GM19099 (cell line): ENCODE measurements around the gene CXXC1.

ENCODE experiments used
- POLR2A ChIP-seq: IDR thresholded peaks from 3 replicates; pipeline ENCODE4 v1.6.1; 2011; ENCODE audit warnings: low read depth; ENCODE audit not compliant: insufficient read length; ENCODE audit errors: extremely low read depth

CXXC1 gene

DNA sequence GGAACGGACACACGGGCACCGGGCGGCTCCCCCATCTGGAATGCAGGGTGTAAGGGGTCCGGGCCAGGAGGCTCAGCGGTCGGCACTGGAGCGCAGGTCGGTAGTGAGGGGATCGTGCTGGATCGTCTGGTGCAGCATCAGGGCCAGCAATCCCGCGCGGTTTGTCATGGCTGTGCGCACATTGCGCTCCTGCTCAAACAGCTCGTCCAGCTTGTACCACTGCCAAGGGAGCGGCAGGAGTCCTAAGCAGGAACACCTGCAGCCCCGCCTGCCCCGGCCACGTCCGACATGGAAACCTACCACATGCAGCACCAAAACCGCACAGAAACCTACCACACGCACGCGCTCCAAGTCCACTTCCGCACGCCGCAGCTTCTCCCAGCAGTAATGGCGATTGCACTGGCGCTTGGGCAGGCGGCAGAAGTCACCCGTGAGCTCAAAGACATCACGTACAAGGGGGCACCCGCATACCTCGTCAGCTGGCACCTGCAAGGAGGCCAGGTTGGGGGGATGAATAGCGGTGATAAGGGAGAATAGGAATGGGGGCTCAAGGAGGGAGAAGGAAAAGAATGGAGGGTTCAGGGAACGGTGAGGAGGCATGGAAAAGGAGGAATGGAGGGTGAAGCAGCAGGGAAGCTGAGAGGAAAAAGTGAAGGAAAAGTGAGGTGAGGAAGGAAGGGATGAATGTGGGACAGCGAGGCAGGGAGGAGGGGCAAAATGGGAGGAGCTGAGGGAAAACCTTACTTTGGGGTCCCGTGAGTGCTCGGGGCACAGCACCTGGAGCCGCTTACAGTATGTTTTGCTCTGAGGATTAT, 4.8 kb downstream of the CXXC1 start:
- TF ChIP-seq POLR2A, result no peak

DNA sequence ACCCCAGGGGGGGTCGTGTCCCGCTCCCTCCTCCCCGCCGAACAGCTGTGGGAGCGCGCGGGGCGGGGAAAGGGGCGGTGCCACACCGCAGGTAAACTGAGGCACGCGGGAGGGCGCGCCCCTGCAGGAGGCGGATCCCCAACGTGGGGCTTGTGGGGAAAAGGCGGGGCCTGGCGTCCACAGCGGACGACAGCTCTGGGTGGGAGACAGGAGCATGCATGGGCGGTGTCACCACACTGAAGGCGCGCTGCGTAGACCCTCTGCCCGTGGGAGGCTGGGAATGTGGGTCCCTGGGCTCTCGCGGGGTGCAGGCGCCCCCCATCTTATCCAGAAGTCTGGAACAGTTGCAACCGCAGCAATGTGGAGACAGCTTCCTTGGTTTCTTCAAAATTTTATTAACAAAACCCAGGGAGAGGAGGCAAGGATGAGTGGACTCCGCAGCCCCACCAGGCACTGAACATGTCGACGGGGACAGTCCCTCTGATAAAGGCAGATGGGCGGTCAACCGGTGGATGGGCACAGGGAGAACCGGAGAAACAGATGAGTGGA, 5.4 kb downstream of the CXXC1 start:
- TF ChIP-seq POLR2A, result no peak

DNA sequence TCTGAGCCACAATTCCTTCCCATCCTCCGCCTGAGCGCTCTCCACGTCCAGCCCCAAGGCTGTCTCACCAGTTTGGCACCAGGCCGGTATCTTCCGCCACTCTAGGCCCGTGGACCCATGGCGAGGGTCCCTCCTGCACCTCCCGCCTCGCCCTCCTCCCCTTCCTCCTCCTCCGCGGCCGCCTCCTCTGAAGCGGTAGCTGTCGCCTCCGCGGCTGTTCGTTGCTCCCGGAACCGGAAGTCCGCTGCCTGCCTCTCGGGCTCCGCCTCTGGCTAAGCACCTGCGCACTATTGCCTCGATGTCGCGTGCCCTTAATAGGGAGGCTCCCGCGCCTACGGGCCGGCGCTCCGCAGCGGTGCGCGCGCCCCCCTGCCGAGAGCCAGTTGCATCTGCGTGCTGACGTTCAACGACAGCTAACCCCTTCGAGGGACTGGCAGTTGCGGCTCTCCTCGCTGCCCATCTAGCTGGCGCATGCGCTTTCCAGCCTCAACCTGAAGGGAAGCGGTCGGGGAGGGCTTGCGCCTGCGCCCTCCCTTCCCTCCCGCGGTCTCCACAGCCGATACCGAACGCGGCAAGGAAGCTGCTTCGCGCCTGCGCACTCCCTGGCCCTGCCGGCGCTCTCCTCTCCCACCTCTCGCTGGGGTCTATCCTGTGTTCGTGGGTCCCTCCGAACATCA, 6.1 kb downstream of the CXXC1 start, which contains the start of gene MBD1:
Gene MBD1 (minus strand): TSS at position 229 of the 677 bp plus-strand sequence. CDS start 1,531 bp downstream, outside the sequence.
- peak; percentile 92 for TF ChIP-seq POLR2A

DNA sequence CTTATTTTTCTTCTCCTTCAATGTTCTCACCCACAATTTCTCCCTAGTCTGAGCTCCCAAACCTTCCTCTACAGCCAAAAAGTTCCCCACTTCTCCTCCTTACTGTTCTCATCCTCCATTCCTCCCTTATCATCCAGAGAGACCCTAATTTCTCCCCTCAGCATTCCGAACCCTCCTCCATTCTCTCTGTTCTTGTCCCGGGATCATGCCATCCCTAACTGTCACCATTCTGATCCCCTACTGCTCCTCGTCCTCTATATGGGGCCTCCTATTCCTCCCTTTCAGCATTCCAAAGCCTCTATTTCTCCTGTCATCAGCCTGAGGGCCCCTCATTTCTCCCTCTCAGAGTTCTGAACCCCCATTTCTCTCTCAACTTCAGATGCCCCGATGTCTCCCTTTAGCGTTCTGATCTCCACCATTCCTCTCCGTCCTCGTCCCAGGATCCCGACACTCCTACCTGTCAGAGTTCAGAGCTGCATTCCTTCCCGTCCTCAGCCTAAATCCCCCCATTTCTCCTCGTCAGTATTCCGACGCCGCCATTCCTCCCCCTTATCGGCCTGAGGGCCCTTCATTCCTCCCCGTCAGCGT, 6.7 kb downstream of the CXXC1 start:
- no peak for TF ChIP-seq POLR2A

GRCh38 chr18:50279752-50280151, 7.7 kb downstream of the CXXC1 start:
- TF ChIP-seq POLR2A, result no peak

DNA sequence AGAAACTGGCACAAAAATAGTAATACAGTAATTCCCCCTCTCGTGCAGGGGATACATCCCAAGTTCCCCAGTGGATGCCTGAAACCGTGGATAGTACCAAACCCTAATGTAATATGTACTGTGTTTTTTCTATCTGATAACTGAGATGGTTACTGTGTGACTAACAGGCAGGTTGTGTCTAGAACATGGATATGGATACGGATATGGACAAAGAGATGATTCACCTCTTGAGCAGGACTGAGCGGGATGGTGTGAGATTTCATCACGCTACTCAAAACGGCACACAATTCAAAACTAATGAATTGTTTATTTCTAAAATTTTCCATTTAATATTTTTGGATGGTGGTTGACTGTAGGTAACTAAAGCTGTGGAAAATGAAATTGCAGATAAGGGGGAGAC, 9.6 kb downstream of the CXXC1 start:
- TF ChIP-seq POLR2A, result no peak

- TF ChIP-seq POLR2A, result no peak
Measured at GRCh38 chr18:50276452-50276851, 11.0 kb downstream of the CXXC1 start.

- no peak for TF ChIP-seq POLR2A
Measured at GRCh38 chr18:50275503-50276036, 11.9 kb downstream of the CXXC1 start.

DNA sequence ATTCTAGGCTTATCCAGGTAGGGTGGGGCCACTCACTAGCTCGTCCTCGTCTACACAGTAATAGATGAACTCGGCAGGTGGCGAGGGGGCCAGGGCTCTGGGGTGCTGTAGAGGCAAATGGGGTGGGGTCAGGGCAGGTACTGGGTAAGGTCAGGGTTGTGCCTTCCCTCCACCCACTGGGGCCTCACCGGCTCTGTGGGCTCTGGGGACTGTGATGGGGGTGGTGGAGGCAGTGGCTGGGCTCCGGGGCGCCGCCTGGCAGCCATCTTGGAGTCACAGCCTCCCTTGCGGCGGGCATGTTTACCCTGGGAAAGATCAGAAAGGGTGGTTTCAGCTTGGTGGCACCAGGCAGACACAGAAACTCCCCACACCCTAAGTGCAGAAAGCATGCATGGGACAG, 12.6 kb downstream of the CXXC1 start:
- TF ChIP-seq POLR2A, result no peak

DNA sequence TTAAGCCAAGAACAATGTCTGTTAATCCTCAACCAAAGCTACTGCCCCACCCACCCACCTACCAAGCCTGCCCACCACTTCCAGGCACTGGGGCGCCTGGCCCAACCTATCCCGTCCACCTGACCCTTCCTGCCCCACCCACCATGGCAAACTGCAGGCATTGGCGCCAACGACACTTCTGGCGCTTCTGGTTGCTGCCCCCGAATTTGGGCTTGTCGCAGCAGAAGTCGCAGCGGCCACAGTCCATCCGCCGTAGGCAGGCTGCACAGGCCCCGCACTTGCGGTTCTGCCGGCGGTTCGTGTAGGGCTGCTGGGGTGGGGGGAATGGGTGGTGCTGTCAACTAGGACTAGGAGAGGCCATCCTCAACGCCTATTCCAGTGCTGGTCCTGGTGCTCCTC, 13.4 kb downstream of the CXXC1 start:
- TF ChIP-seq POLR2A, result no peak

DNA sequence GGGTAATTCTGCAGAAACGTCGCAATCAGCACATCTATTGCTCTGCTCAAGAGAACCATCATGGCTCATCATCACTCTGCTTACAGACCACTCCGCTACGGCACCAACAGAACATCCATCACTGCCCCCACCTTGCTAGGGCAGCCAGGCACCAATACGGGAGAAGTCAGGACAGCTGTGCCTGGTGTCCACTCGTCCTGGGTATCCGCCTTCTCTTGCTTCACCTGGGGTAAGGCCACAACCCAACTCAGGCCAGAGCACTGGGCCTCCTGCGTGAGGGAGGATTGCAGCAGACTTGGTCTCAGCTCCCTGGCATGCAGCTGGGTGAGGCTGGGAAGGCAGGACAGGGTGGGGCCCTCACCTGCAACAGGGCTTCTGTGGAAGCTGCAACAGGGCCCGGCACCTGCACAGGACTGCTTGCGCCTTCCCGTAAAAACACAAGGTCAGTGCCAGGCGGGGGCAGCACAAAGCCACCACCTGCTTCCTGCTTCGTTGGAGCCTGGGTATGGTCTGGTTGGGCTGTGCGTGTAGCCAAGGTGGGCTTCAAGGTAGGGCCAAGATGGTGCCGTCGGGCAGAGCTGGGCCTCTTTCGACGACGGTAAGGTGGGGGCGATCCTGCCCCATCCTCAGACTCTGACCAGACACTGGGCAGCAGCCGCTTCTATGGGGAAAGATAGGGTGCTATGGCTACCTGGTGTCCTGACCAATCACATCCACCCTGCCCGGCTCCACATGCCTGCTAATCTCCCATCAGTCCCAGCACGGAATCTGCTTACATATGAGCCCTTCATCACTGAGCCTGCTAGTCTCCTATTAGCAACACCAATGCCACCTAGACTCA, 14.1 kb downstream of the CXXC1 start:
- TF ChIP-seq POLR2A, result no peak

DNA sequence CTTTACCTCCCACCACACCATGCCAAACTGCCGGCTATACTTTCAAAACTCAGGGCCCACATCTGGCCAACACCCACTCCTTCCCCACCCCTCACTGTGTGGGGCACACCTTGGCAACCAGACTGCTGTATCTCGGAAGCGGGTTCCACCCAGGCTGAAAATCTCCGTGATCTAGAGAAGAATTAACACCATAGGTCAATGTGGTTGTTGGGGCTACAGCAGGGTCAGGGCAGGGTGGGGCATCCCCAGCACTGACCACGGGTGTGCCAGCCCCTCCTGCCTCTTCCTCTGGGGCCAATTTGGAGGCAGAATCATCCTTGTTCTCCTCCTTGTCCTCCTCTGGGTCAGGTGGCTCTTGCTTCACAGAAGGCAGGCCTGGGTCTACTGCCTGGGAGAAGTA, 14.9 kb downstream of the CXXC1 start:
- TF ChIP-seq POLR2A, result no peak

DNA sequence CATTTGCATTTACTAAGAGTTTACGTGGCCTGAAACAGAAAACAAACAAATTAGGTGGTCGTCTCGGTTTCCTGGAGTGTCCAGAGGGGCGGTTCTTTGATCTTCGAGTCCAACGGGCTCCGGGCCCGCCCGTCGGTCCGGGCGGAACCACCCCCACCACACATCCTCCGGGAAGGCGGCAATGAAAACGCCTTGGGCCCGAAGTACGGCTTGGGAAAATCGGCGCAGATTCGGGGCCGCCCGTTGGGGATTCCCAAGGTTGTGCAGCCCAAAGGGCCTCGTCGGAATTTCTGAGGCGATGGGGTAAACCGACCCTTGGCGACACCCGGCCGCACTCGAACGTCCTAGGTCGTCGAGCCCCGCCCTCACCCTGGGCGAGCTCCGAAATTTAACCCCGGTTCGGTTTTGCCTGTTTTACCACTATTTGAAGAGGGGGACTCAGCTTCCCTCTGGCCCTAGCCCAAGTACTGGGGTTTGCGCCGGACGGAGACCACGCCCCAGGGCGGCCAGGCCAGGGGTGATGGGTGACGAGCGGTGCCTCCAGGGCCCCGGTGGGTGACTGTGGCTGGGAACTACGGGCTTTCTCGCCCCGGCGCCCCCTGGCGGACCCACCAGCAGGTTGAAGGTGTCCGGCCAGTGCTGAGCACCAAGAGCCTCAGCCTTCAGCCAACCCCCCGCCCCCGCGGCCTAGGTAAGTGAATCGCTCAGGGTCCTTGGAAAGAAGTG, 19.3 kb downstream of the CXXC1 start:
- TF ChIP-seq POLR2A, result peak; percentile 26

DNA sequence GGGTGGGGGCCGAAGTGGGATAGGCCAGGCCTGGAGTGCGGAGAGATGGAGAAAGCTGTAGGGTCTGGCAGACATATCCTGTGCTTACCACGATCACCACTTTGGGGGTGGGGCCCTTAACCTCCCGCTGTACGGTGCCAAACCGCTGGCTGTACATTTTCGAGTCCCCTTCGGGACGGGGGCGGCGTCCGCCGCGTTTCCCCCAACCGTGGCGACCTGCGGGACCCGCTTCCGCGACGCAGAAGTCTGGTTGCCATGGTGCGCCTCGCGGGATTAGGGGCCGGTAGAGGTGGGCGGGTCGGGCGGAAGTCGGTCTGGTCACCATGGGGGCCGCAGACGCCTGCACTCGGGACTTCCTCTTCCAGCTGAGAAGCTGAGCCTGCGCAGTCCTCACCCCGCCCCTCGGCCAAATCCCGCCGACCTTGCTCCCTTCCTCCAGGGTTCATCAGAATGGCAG, 21.2 kb downstream of the CXXC1 start, which contains the start of gene CFAP53:
Gene CFAP53 (minus strand): TSS at position 248 of the 457 bp plus-strand sequence. CDS start 91 bp downstream, at position 157.
- TF ChIP-seq POLR2A, result no peak
